HL-60/S4 (cell line): ENCODE data around the gene ZNF302.
"Not testable (repeated sequence)": the region's sequence is repeated elsewhere in the genome, so short reads cannot be mapped to it uniquely, and the experiment has no call there.

Experiments used
- in situ Hi-C: fragments of 300-500 bp; cut with MboI; formaldehyde crosslinking; loops from 2 replicates; pipeline ENCODE4 v1.14.3; 2022; ENCODE audit warnings: low sequenced_read_pairs

ZNF302 gene

GRCh38 chr19:34669305-34669704, 8.2 kb upstream of the ZNF302 start:
- in situ Hi-C loops: no loop called here

GRCh38 chr19:34671972-34672371, 5.5 kb upstream of the ZNF302 start:
- in situ Hi-C loops: no loop called here

GRCh38 chr19:34673590-34673989, 3.9 kb upstream of the ZNF302 start:
- in situ Hi-C loops: no loop called here

- in situ Hi-C loops: no loop called here
These were observed 2.2 kb upstream of the ZNF302 start for GRCh38 chr19:34675250-34675649.

- in situ Hi-C loops: no loop called here
These were observed 1.6 kb upstream of the ZNF302 start for GRCh38 chr19:34675919-34676318.

- in situ Hi-C loops: no loop called here
These were observed 637 bp upstream of the ZNF302 start, which contains the start of gene SCGB2B2 for GRCh38 chr19:34676697-34677385. Gene SCGB2B2, minus strand, starts transcription at chr19:34677159. Its CDS starts 82,596 bp downstream, at chr19:34594563.

- in situ Hi-C loops: no loop called here
These were observed 571 bp downstream of the ZNF302 start for GRCh38 chr19:34678085-34678412.

GRCh38 chr19:34678421-34678820, 943 bp downstream of the ZNF302 start:
- in situ Hi-C loops: no loop called here

GRCh38 chr19:34681478-34681877, 4.0 kb downstream of the ZNF302 start:
- in situ Hi-C loops: no loop called here

- in situ Hi-C loops: not testable (repeated sequence)
These were observed 7.8 kb downstream of the ZNF302 start for GRCh38 chr19:34685266-34685665.

GRCh38 chr19:34686455-34686854, 9.0 kb downstream of the ZNF302 start:
- in situ Hi-C loops: no loop called here

GRCh38 chr19:34687348-34687747, 9.9 kb downstream of the ZNF302 start:
- in situ Hi-C loops: no loop called here

- in situ Hi-C loops: no loop called here
These were observed 11.1 kb downstream of the ZNF302 start for GRCh38 chr19:34688592-34688991.

- in situ Hi-C loops: no loop called here
These were observed 12.9 kb downstream of the ZNF302 start for GRCh38 chr19:34690372-34690771.

- in situ Hi-C loops: no loop called here
These were observed 15.1 kb downstream of the ZNF302 start for GRCh38 chr19:34692549-34692948.

- in situ Hi-C loops: loop anchor here (25.0 kb wide), 1 partner anchor 920 kb away; the partner anchor contains the start of gene KCTD15
These were observed 30.2 kb downstream of the ZNF302 start for GRCh38 chr19:34707661-34708060.

- in situ Hi-C loops: loop anchor here (10.0 to 25.0 kb wide), 2 partner anchors 217 to 925 kb away; partner anchors contain the start of gene KCTD15
These were observed 34.4 kb downstream of the ZNF302 start for GRCh38 chr19:34711890-34712289.

GRCh38 chr19:34712395-34713261, 35.1 kb downstream of the ZNF302 start:
- in situ Hi-C loops: loop anchor here (10.0 to 25.0 kb wide), 2 partner anchors 218 to 925 kb away; partner anchors contain the start of gene KCTD15

GRCh38 chr19:34713262-34713637, 35.8 kb downstream of the ZNF302 start:
- in situ Hi-C loops: loop anchor here (10.0 to 25.0 kb wide), 2 partner anchors 218 to 926 kb away; partner anchors contain the start of gene KCTD15

GRCh38 chr19:34715357-34715756, 37.9 kb downstream of the ZNF302 start:
- in situ Hi-C loops: loop anchor here (10.0 to 25.0 kb wide), 2 partner anchors 221 to 928 kb away; partner anchors contain the start of gene KCTD15

- in situ Hi-C loops: loop anchor here (25.0 kb wide), 1 partner anchor 935 kb away; the partner anchor contains the start of gene KCTD15
These were observed 44.9 kb downstream of the ZNF302 start for GRCh38 chr19:34722353-34722752.

GRCh38 chr19:34725400-34725799, 47.9 kb downstream of the ZNF302 start:
- in situ Hi-C loops: no loop called here
